ENCODE data around the gene DNASE1L3.

DNA sequence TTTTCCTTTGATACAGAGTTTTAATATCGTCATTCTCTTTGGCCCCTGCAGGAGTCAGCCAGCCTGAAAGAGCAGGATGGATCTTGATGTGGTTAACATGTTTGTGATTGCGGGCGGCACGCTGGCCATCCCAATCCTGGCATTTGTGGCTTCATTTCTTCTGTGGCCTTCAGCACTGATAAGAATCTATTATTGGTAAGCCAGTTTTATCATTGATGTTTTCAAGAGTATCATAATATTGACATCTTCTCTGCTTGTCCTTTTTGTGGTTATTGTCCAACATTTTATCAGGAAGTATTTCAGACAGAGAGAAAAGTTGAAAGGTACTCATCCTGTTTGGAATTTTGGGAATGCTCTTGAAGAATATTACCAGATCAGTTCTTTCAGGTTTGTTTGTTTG is 45.7 kb upstream of the DNASE1L3 start:
- TF ChIP-seq, protein P1, sequence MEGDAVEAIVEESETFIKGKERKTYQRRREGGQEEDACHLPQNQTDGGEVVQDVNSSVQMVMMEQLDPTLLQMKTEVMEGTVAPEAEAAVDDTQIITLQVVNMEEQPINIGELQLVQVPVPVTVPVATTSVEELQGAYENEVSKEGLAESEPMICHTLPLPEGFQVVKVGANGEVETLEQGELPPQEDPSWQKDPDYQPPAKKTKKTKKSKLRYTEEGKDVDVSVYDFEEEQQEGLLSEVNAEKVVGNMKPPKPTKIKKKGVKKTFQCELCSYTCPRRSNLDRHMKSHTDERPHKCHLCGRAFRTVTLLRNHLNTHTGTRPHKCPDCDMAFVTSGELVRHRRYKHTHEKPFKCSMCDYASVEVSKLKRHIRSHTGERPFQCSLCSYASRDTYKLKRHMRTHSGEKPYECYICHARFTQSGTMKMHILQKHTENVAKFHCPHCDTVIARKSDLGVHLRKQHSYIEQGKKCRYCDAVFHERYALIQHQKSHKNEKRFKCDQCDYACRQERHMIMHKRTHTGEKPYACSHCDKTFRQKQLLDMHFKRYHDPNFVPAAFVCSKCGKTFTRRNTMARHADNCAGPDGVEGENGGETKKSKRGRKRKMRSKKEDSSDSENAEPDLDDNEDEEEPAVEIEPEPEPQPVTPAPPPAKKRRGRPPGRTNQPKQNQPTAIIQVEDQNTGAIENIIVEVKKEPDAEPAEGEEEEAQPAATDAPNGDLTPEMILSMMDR (IDR thresholded peaks at IDR 0.05; ENCODE audit: insufficient read depth, low read length, poor library complexity, severe bottlenecking) = no peak
- TF ChIP-seq EZH2phosphoT487 (conservative IDR thresholded peaks at IDR 0.05; ENCODE audit: low read length) = no peak
